MM.1S (cell line): Measurements from ENCODE around the gene CDC20B.

Experiments used
- DNase-seq: peaks from one replicate; pipeline ENCODE4 v3.0.0-alpha.2; 2015
- H2AFZ ChIP-seq: fragments of 300-600 bp; sonication (generic); 2 replicates; pipeline ENCODE4 v1.6.0; 2016; ENCODE audit warnings: antibody characterized with exemption, low read length
- H3F3A ChIP-seq: fragments of 300-600 bp; sonication (generic); 2 replicates; pipeline ENCODE4 v1.6.1; 2016; ENCODE audit warnings: mild to moderate bottlenecking, antibody characterized with exemption, low read length, moderate library complexity, mixed read lengths; ENCODE audit not compliant: insufficient read depth
- H3K27ac ChIP-seq: fragments of 300-600 bp; sonication (generic); 2 replicates; pipeline ENCODE4 v1.5.1; 2016; ENCODE audit warnings: mild to moderate bottlenecking, low read length
- H3K27me3 ChIP-seq: fragments of 300-600 bp; sonication (generic); replicated peaks from 2 replicates; pipeline ENCODE4 v1.6.0; 2016; ENCODE audit warnings: low read length; ENCODE audit not compliant: insufficient read depth
- H3K36me3 ChIP-seq: fragments of 300-600 bp; sonication (generic); replicated peaks from 2 replicates; pipeline ENCODE4 v1.6.1; 2016; ENCODE audit warnings: mild to moderate bottlenecking, low read length, mixed read lengths; ENCODE audit not compliant: insufficient read depth
- H3K4me1 ChIP-seq: fragments of 300-600 bp; sonication (generic); 2 replicates; pipeline ENCODE4 v1.6.1; 2016; ENCODE audit warnings: low read length, mixed read lengths
- H3K4me2 ChIP-seq: fragments of 300-600 bp; sonication (generic); 2 replicates; pipeline ENCODE4 v1.6.0; 2016; ENCODE audit warnings: low read depth, low read length
- H3K4me3 ChIP-seq: fragments of 300-600 bp; sonication (generic); 2 replicates; pipeline ENCODE4 v1.5.1; 2016; ENCODE audit warnings: low read length, mixed read lengths
- H3K79me2 ChIP-seq: fragments of 300-600 bp; sonication (generic); 2 replicates; pipeline ENCODE4 v1.6.1; 2016; ENCODE audit warnings: mixed run types, low read length, mixed read lengths
- H3K9ac ChIP-seq: fragments of 300-600 bp; sonication (generic); 2 replicates; pipeline ENCODE4 v1.6.1; 2016; ENCODE audit warnings: low read length, mixed read lengths
- H3K9me2 ChIP-seq: fragments of 300-600 bp; sonication (generic); replicated peaks from 2 replicates; pipeline ENCODE4 v1.6.1; 2016; ENCODE audit warnings: mild to moderate bottlenecking, low read length, mixed read lengths; ENCODE audit not compliant: insufficient read depth
- H3K9me3 ChIP-seq: fragments of 300-600 bp; sonication (generic); replicated peaks from 2 replicates; pipeline ENCODE4 v1.6.1; 2016; ENCODE audit warnings: mild to moderate bottlenecking, low read length, mixed read lengths; ENCODE audit not compliant: insufficient read depth
- H4K20me1 ChIP-seq: fragments of 300-600 bp; sonication (generic); 2 replicates; pipeline ENCODE4 v1.6.1; 2016; ENCODE audit warnings: mild to moderate bottlenecking, low read length, moderate library complexity, mixed read lengths; ENCODE audit not compliant: insufficient read depth
- EZH2 ChIP-seq: fragments of 300-600 bp; sonication (generic); optimal IDR thresholded peaks from 2 replicates; pipeline ENCODE3; 2017; ENCODE audit warnings: low read depth, mild to moderate bottlenecking, antibody characterized with exemption, low read length, mixed read lengths
- EZH2phosphoT487 ChIP-seq: fragments of 300-600 bp; sonication (generic); IDR thresholded peaks from 2 replicates; pipeline ENCODE4 v1.6.1; 2018; ENCODE audit warnings: antibody characterized with exemption, low read length
- TF ChIP-seq, protein P1 (sequence below): fragments of 300-600 bp; sonication (generic); IDR thresholded peaks from 2 replicates; pipeline ENCODE4 v1.5.1; 2016; ENCODE audit warnings: antibody characterized with exemption, low read length, mixed read lengths

The CDC20B gene

DNA sequence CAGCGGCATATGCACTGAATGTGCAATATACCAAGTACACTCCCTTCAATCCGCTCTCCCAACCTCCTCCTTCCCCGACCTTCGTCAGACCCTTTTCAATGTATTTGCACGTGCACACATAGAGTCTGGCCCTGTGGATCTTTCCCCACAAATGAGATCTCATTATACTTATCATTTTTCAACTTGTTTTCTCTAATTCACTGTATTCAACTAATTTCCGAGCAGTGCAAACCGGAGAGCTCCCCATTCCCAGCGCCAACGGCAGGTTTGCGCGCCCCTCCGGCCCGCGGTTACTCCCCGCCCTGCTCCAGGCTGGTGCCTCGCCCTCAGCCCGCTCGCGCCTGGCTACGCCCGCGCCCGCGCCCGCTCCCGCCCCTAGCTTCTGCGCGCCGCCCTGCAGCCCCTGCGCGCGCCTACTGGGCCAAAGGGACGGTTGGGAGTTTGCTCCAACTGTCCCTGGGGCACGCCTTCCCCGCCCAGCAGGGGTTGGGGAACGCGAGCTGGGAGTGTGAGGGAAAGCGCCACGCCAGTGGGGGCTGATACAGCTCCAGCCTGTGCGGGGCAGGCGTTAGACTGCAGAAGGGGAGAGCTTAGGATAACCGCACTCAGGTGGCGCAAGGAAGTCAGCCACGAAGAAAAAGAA lies 3.3 kb upstream of the CDC20B start:
- Histone ChIP-seq H3K4me1 (peaks cover 16% of the 10 kb centered on the region), H3K4me3 (peak overlapping the region; percentile 62), H3K9me3 (no peaks in the 10 kb centered on the region), H3K27ac (no peak overlapping the region), H3K27me3 (peaks cover 11% of the 10 kb centered on the region), H3K79me2 (no peaks in the 10 kb centered on the region), H4K20me1 (no peaks in the 10 kb centered on the region), H3K9ac (peak overlapping the region; percentile 21; the same call in 1 of the 2 replicates), H3K9me2 (no peaks in the 10 kb centered on the region), H3K36me3 (no peaks in the 10 kb centered on the region), H3K4me2 (peak overlapping the region; percentile 78), H2AFZ (peak overlapping the region; percentile 69), H3F3A (peaks cover 15% of the 10 kb centered on the region; the same call in 1 of the 2 replicates)
- DNase-seq = peak; percentile 54
- no peak for TF ChIP-seq EZH2phosphoT487
- TF ChIP-seq, protein P1, sequence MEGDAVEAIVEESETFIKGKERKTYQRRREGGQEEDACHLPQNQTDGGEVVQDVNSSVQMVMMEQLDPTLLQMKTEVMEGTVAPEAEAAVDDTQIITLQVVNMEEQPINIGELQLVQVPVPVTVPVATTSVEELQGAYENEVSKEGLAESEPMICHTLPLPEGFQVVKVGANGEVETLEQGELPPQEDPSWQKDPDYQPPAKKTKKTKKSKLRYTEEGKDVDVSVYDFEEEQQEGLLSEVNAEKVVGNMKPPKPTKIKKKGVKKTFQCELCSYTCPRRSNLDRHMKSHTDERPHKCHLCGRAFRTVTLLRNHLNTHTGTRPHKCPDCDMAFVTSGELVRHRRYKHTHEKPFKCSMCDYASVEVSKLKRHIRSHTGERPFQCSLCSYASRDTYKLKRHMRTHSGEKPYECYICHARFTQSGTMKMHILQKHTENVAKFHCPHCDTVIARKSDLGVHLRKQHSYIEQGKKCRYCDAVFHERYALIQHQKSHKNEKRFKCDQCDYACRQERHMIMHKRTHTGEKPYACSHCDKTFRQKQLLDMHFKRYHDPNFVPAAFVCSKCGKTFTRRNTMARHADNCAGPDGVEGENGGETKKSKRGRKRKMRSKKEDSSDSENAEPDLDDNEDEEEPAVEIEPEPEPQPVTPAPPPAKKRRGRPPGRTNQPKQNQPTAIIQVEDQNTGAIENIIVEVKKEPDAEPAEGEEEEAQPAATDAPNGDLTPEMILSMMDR = peak; percentile 21

DNA sequence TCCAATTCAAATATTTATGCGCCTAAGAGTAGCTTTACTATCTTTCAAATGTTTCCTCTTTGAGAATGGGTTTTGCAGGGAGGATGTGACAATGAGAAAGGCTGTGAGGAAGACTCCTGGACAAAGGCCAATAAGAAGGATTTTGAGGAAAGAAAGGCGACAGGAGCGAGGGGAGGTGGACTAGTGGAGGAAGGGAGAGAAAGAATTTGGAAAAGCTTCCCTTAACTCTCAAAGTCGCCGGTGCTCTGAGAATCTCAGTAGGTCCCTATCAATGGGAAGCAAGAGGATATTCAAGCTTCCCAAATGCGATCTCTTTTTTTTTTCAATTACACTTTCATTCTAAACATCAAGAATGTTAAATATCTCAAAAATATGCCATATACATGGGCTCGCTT lies 2.8 kb upstream of the CDC20B start:
- no peak for DNase-seq
- Histone ChIP-seq H3K4me2 (peak overlapping the region; percentile 78), H3K9me2 (no peaks in the 10 kb centered on the region), H3K9me3 (no peaks in the 10 kb centered on the region), H3K36me3 (no peaks in the 10 kb centered on the region), H3K27me3 (peaks cover 11% of the 10 kb centered on the region), H3K4me1 (peaks cover 16% of the 10 kb centered on the region), H3F3A (peaks cover 15% of the 10 kb centered on the region; the same call in 1 of the 2 replicates), H3K9ac (peak overlapping the region; percentile 21; the same call in 1 of the 2 replicates), H3K4me3 (peak overlapping the region; percentile 62), H3K27ac (no peak overlapping the region), H3K79me2 (no peaks in the 10 kb centered on the region), H4K20me1 (no peaks in the 10 kb centered on the region), H2AFZ (peak overlapping the region; percentile 69)
- TF ChIP-seq EZH2phosphoT487 (no peak), EZH2 (no peak)

DNA sequence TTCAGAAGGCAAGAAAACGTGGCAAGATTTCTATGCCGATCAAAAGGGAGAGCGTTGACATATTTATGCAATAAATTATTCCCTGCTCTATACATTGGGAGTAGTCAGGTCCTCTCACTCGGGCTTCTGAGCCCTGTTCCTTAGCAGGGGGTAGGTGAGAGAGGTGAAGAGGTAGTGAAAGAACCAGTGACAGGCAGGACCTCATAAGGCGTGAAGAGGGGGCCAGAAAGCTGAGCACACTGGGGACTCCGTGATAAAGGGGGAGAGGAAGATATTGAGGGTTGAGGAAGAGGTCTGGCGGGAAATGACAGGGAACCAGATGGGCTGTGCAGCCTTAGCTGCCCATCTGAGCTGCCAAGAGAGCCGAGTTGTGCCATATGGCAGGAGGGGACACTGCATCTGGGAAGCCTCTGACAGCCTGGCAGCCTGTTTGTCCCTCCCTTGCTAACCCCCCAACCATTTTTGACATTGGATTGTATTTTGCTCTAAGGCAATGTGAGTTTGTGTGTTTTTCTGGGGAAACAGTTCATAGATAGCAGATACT lies 782 bp upstream of the CDC20B start:
- Histone ChIP-seq H3K36me3 (no peaks in the 10 kb centered on the region), H3F3A (peaks cover 15% of the 10 kb centered on the region; the same call in 1 of the 2 replicates), H3K4me3 (peak overlapping the region; percentile 63), H3K4me1 (peaks cover 16% of the 10 kb centered on the region), H4K20me1 (no peaks in the 10 kb centered on the region), H3K9me2 (no peaks in the 10 kb centered on the region), H3K79me2 (no peaks in the 10 kb centered on the region), H3K9me3 (no peaks in the 10 kb centered on the region), H3K27ac (peak overlapping the region; percentile 50; the same call in 1 of the 2 replicates), H2AFZ (peak overlapping the region; percentile 96), H3K9ac (peak overlapping the region; percentile 67), H3K27me3 (peaks cover 11% of the 10 kb centered on the region), H3K4me2 (peak overlapping the region; percentile 94)
- DNase-seq = no peak
- TF ChIP-seq EZH2phosphoT487 (no peak), EZH2 (no peak)
- TF ChIP-seq, protein P1 = no peak
